Inferior parietal cortex (tissue), 1 donor: ENCODE results near the gene VDAC1.
"Not testable (repeated sequence)": the region's sequence is repeated elsewhere in the genome, so short reads cannot be mapped to it uniquely, and the experiment has no call there.

ENCODE experiments used
- DNase-seq: peaks from one replicate; pipeline ENCODE4 v3.0.0-alpha.2; 2016; ENCODE audit errors: extremely low spot score

The VDAC1 gene

GRCh38 chr5:133967698-133968203 lies 37.0 kb downstream of the VDAC1 start:
- no peak for DNase-seq

GRCh38 chr5:133967124-133967523 lies 37.7 kb downstream of the VDAC1 start:
- DNase-seq: no peak

- DNase-seq: no peak
Observed at GRCh38 chr5:133966090-133966489, 38.7 kb downstream of the VDAC1 start.

GRCh38 chr5:133963493-133964128 lies 41.2 kb downstream of the VDAC1 start:
- DNase-seq: no peak

GRCh38 chr5:133962801-133963476 lies 41.8 kb downstream of the VDAC1 start:
- DNase-seq: no peak

- DNase-seq: no peak
Observed at GRCh38 chr5:133962131-133962530, 42.6 kb downstream of the VDAC1 start.

GRCh38 chr5:133959643-133960042 lies 45.1 kb downstream of the VDAC1 start:
- no peak for DNase-seq

- DNase-seq: no peak
Observed at GRCh38 chr5:133957591-133957990, 47.2 kb downstream of the VDAC1 start.

- DNase-seq: no peak
Observed at GRCh38 chr5:133957080-133957479, 47.7 kb downstream of the VDAC1 start.

- DNase-seq: not testable (repeated sequence)
Observed at GRCh38 chr5:133956196-133956595, 48.6 kb downstream of the VDAC1 start.

- DNase-seq: no peak
Observed at GRCh38 chr5:133953568-133954145, 51.1 kb downstream of the VDAC1 start.

- DNase-seq: peak; percentile 55
Observed at GRCh38 chr5:133952729-133953567, 51.8 kb downstream of the VDAC1 start.

- DNase-seq: no peak
Observed at GRCh38 chr5:133950821-133951612, 53.8 kb downstream of the VDAC1 start.

GRCh38 chr5:133948721-133949120 lies 56.1 kb downstream of the VDAC1 start:
- no peak for DNase-seq

- DNase-seq: no peak
Observed at GRCh38 chr5:133947431-133947841, 57.3 kb downstream of the VDAC1 start.

GRCh38 chr5:133945568-133945967 lies 59.2 kb downstream of the VDAC1 start:
- DNase-seq: no peak

- peak; percentile 72 for DNase-seq
Observed at GRCh38 chr5:133944263-133945185, 60.3 kb downstream of the VDAC1 start.

- no peak for DNase-seq
Observed at GRCh38 chr5:133943475-133943817, 61.3 kb downstream of the VDAC1 start.

GRCh38 chr5:133942614-133943474 lies 61.9 kb downstream of the VDAC1 start:
- DNase-seq: no peak
